GM18505 (cell line): ENCODE measurements around the gene PGGT1B.

Experiments used
- ATAC-seq: cut with Tn5 transposase; IDR thresholded peaks from one replicate; pipeline ENCODE4 v1.9.1; 2021; ENCODE audit not compliant: unreplicated experiment
- POLR2A ChIP-seq: IDR thresholded peaks from 4 replicates; pipeline ENCODE4 v1.6.1; 2011; ENCODE audit warnings: borderline replicate concordance; ENCODE audit not compliant: insufficient read depth, insufficient read length; ENCODE audit errors: extremely low read depth

The PGGT1B gene

GRCh38 chr5:115262321-115263077 is at the start of gene PGGT1B:
Gene PGGT1B, minus strand, starts transcription at chr5:115262877. Its CDS starts 26 bp downstream, at chr5:115262851.
- peak; percentile 88 for TF ChIP-seq POLR2A
- ATAC-seq: peak; percentile 87

- TF ChIP-seq POLR2A: no peak
- ATAC-seq: no peak
Observed at GRCh38 chr5:115309751-115310370, 47.2 kb upstream of the PGGT1B start.

- ATAC-seq: no peak
- no peak for TF ChIP-seq POLR2A
Observed at GRCh38 chr5:115308815-115309214, 46.1 kb upstream of the PGGT1B start.

- no peak for ATAC-seq
- no peak for TF ChIP-seq POLR2A
Observed at GRCh38 chr5:115306011-115306536, 43.4 kb upstream of the PGGT1B start.

- TF ChIP-seq POLR2A: no peak
- ATAC-seq: no peak
Observed at GRCh38 chr5:115304496-115304895, 41.8 kb upstream of the PGGT1B start.

- TF ChIP-seq POLR2A: no peak
- ATAC-seq: no peak
Observed at GRCh38 chr5:115298811-115299210, 36.1 kb upstream of the PGGT1B start.

- TF ChIP-seq POLR2A: no peak
- no peak for ATAC-seq
Observed at GRCh38 chr5:115297031-115297430, 34.4 kb upstream of the PGGT1B start.

GRCh38 chr5:115296124-115297022 is 33.7 kb upstream of the PGGT1B start, which contains the start of gene CCDC112:
Gene CCDC112, minus strand, starts transcription at chr5:115296654. Its CDS starts 111 bp downstream, at chr5:115296543.
- ATAC-seq: peak; percentile 86
- TF ChIP-seq POLR2A: peak; percentile 50

GRCh38 chr5:115295777-115296123 is 33.1 kb upstream of the PGGT1B start:
- no peak for ATAC-seq
- no peak for TF ChIP-seq POLR2A

GRCh38 chr5:115291397-115291796 is 28.7 kb upstream of the PGGT1B start:
- no peak for TF ChIP-seq POLR2A
- no peak for ATAC-seq

- ATAC-seq: no peak
- no peak for TF ChIP-seq POLR2A
Observed at GRCh38 chr5:115289104-115289503, 26.4 kb upstream of the PGGT1B start.

GRCh38 chr5:115284021-115284420 is 21.3 kb upstream of the PGGT1B start:
- ATAC-seq: no peak
- TF ChIP-seq POLR2A: no peak

- TF ChIP-seq POLR2A: no peak
- ATAC-seq: no peak
Observed at GRCh38 chr5:115282131-115282530, 19.5 kb upstream of the PGGT1B start.
